IMR-90 (cell line): ENCODE measurements around the gene PIKFYVE. TPM values are rescaled to one million over a fixed set of nuclear protein-coding genes. Genes with fewer than 3 reads are reported as not detected.
A peak's percentile ranks its signal among the peaks of the same experiment; 100 is the strongest.

Experiments
- ATAC-seq: fragments of 200-7000 bp; cut with Tn5 transposase; 2 replicates; pipeline ENCODE4 v1.9.1; 2020; ENCODE audit warnings: low read depth, mild to moderate bottlenecking, moderate library complexity
- BruUV-seq: library from RNA; stranded (reverse); fragments of 400-500 nt; replicated peaks from 2 replicates; lab custom pipeline; 2021; lab: Mats Ljungman, UMichigan
- CTCF ChIA-PET: fragments of 300-600 bp; formaldehyde crosslinking; extraction: SDS; loops from one replicate; lab custom pipeline; 2021; ENCODE audit warnings: antibody characterized with exemption; lab: Yijun Ruan, JAX
- POLR2A ChIA-PET: fragments of 300-600 bp; sonication (Branson Sonifier 250); formaldehyde crosslinking; loops from one replicate; lab custom pipeline; 2022; ENCODE audit warnings: antibody characterized with exemption; ENCODE audit not compliant: unreplicated experiment; lab: Charles Lee
- DNase-seq: peaks from one replicate; pipeline ENCODE4 v3.0.0; 2013
- H2AFZ ChIP-seq: replicated peaks from 2 replicates; pipeline ENCODE3; 2013; ENCODE audit warnings: low read length, mild to moderate bottlenecking; ENCODE audit not compliant: poor library complexity
- H2AK5ac ChIP-seq: 2 replicates; pipeline ENCODE4 v1.6.1; 2013; ENCODE audit warnings: low read depth, low read length, inconsistent platforms
- H2AK9ac ChIP-seq: replicated peaks from 2 replicates; pipeline ENCODE3; 2013; ENCODE audit warnings: mild to moderate bottlenecking, low read depth, low read length, moderate library complexity; ENCODE audit not compliant: poor library complexity
- H2BK120ac ChIP-seq: 2 replicates; pipeline ENCODE4 v1.6.1; 2013; ENCODE audit warnings: low read depth, low read length, inconsistent platforms
- H2BK15ac ChIP-seq: 3 replicates; pipeline ENCODE4 v1.6.1; 2013; ENCODE audit warnings: low read depth, low read length, inconsistent platforms
- H2BK20ac ChIP-seq: 2 replicates; pipeline ENCODE4 v1.6.1; 2013; ENCODE audit warnings: low read depth, mild to moderate bottlenecking, inconsistent platforms, low read length, moderate library complexity
- H2BK5ac ChIP-seq: 2 replicates; pipeline ENCODE4 v1.6.1; 2013; ENCODE audit warnings: mild to moderate bottlenecking, low read depth, low read length, inconsistent platforms; ENCODE audit not compliant: poor library complexity, severe bottlenecking
- H3K14ac ChIP-seq: replicated peaks from 2 replicates; pipeline ENCODE4 v1.6.1; 2013; ENCODE audit warnings: low read depth, low read length, inconsistent platforms
- H3K18ac ChIP-seq: 2 replicates; pipeline ENCODE4 v1.6.1; 2013; ENCODE audit warnings: low read depth, low read length, control low read depth
- H3K23ac ChIP-seq: 2 replicates; pipeline ENCODE4 v1.6.1; 2013; ENCODE audit warnings: low read depth, low read length, inconsistent platforms
- H3K27ac ChIP-seq: 2 replicates; pipeline ENCODE4 v1.5.1; 2013; ENCODE audit warnings: mild to moderate bottlenecking, control low read depth, low read length; ENCODE audit not compliant: insufficient read depth
- H3K27me3 ChIP-seq: 2 replicates; pipeline ENCODE4 v1.6.1; 2013; ENCODE audit warnings: low read length; ENCODE audit not compliant: control insufficient read depth, insufficient read depth
- H3K36me3 ChIP-seq: 2 replicates; pipeline ENCODE4 v1.6.1; 2013; ENCODE audit warnings: low read length, mixed read lengths; ENCODE audit not compliant: control insufficient read depth, insufficient read depth
- H3K4ac ChIP-seq: 2 replicates; pipeline ENCODE4 v1.6.1; 2013; ENCODE audit warnings: low read depth, low read length, inconsistent platforms
- H3K4me1 ChIP-seq: 2 replicates; pipeline ENCODE4 v1.6.1; 2013; ENCODE audit warnings: low read length, mixed read lengths; ENCODE audit not compliant: control insufficient read depth, insufficient read depth
- H3K4me2 ChIP-seq: 2 replicates; pipeline ENCODE4 v1.6.1; 2013; ENCODE audit warnings: low read depth, mild to moderate bottlenecking, control low read depth, low read length, moderate library complexity
- H3K4me3 ChIP-seq: 2 replicates; pipeline ENCODE4 v1.5.1; 2013; ENCODE audit warnings: low read depth, mild to moderate bottlenecking, control low read depth, low read length, moderate library complexity; ENCODE audit not compliant: insufficient read depth
- H3K56ac ChIP-seq: 2 replicates; pipeline ENCODE4 v1.6.1; 2013; ENCODE audit warnings: low read length, inconsistent platforms; ENCODE audit not compliant: insufficient read depth; ENCODE audit errors: extremely low read depth
- H3K79me1 ChIP-seq, 2 experiments: 2 replicates each; pipeline ENCODE4 v1.6.1; 2013; ENCODE audit warnings: low read length in 2 of 2, inconsistent platforms in 1 of 2, low read depth in 1 of 2
- H3K9ac ChIP-seq: 2 replicates; pipeline ENCODE4 v1.6.1; 2013; ENCODE audit warnings: low read depth, low read length, control low read depth
- H3K9me1 ChIP-seq: 2 replicates; pipeline ENCODE4 v1.6.1; 2013; ENCODE audit warnings: low read length, inconsistent platforms; ENCODE audit not compliant: insufficient read depth
- H3K9me3 ChIP-seq: 2 replicates; pipeline ENCODE4 v1.6.1; 2013; ENCODE audit warnings: low read length; ENCODE audit not compliant: control insufficient read depth, insufficient read depth
- H4K20me1 ChIP-seq: 2 replicates; pipeline ENCODE4 v1.6.1; 2013; ENCODE audit warnings: low read length, inconsistent platforms; ENCODE audit not compliant: insufficient read depth
- H4K5ac ChIP-seq: 2 replicates; pipeline ENCODE4 v1.6.1; 2013; ENCODE audit warnings: mild to moderate bottlenecking, low read depth, low read length, control low read depth
- H4K8ac ChIP-seq, 2 experiments: 2 replicates each; pipeline ENCODE4 v1.6.1; 2013; ENCODE audit warnings: low read depth in 2 of 2, low read length in 2 of 2, control low read depth in 1 of 2, inconsistent platforms in 1 of 2
- H4K91ac ChIP-seq: 2 replicates; pipeline ENCODE4 v1.6.1; 2013; ENCODE audit warnings: low read depth, low read length, inconsistent platforms; ENCODE audit not compliant: insufficient read depth
- MAFK ChIP-seq: IDR thresholded peaks from 2 replicates; pipeline ENCODE4 v1.6.1; 2012; ENCODE audit warnings: low read depth, low read length, improper control_type of control experiment
- WGBS, 2 experiments: methylation state at CpG; one replicate each; pipeline versions ENCODE4 v1.1.5 to v1.1.7; 2013; ENCODE audit warnings: missing lambda C conversion rate in 2 of 2; ENCODE audit not compliant: insufficient read length in 1 of 2; ENCODE audit errors: extremely low coverage in 2 of 2; 5-methylcytosine and 5-hydroxymethylcytosine counted together
- dilution Hi-C: fragments of 300-500 bp; cut with HindIII; formaldehyde crosslinking; loops from one replicate; pipeline ENCODE4 v1.14.3; 2018; ENCODE audit warnings: low sequenced_read_pairs; ENCODE audit not compliant: unreplicated experiment
- in situ Hi-C: fragments of 300-500 bp; cut with MboI; formaldehyde crosslinking; loops from 3 replicates; pipeline ENCODE4 v1.14.3; 2019; ENCODE audit warnings: low sequenced_read_pairs, inconsistent platforms, mixed read lengths
- intact Hi-C: fragments of 100-400 bp; cut with micrococcal nuclease; formaldehyde crosslinking; loops from 2 replicates; pipeline ENCODE4 v1.10.0; 2022
- polyA plus RNA-seq, 3 experiments: library from polyadenylated mRNA; depleted of rRNA; stranded (reverse); fragments of >200 nt; gene quantifications; 2 replicates each; pipeline ENCODE4 v1.2.3, GENCODE V29; 2012; ENCODE audit warnings: low replicate concordance in 1 of 3
- total RNA-seq: library from RNA; depleted of rRNA; stranded (reverse); fragments of >200 nt; gene quantifications from 2 replicates; pipeline ENCODE4 v1.2.3, GENCODE V29; 2012

PIKFYVE gene
- total and polyA plus RNA-seq, 2 of the 4 experiments (the other 2 are of a cell fraction), result 9.3 to 34.6 TPM

GRCh38 chr2:208253600-208254117, 12.4 kb upstream of the PIKFYVE start:
- POLR2A ChIA-PET, result interaction anchor here (0.6 kb wide), 1 partner anchor 1730 kb away, joined by 3 read pairs; no protein-coding TSS in a partner anchor
- TF ChIP-seq MAFK, result no peak
- no peak for ATAC-seq

More at GRCh38 chr2:208253600-208254117, 12.4 kb upstream of the PIKFYVE start:
- WGBS, 2 experiments, result 0% methylated on average over 2 of the region's 7 CpGs; no CpG with 5 or more reads in 1 of the 2 experiments
- Histone ChIP-seq H4K8ac (peak overlapping the region in 1 of 2 experiments; percentile 16; a peak in 2 of 4 replicates), H3K4ac (peak overlapping the region; percentile 59), H3K23ac (peak overlapping the region; percentile 76; the same call in 1 of the 2 replicates), H3K9me3 (no peaks in the 10 kb centered on the region), H3K9ac (peak overlapping the region; percentile 51), H3K27ac (peak overlapping the region; percentile 46), H2AK9ac (peak overlapping the region; percentile 67), H4K5ac (peak overlapping the region; percentile 14; the same call in 1 of the 2 replicates), H2AK5ac (no peak overlapping the region), H3K27me3 (no peaks in the 10 kb centered on the region), H2BK20ac (no peak overlapping the region), H2BK5ac (peak overlapping the region; percentile 22), H3K56ac (peak overlapping the region; percentile 45; the same call in 1 of the 2 replicates), H3K4me1 (peaks cover 4% of the 10 kb centered on the region), H3K14ac (peak overlapping the region; percentile 75), H3K79me1 (peaks cover 4 to 17% of the 10 kb centered on the region in 2 experiments; a peak in 3 of 4 replicates), H2AFZ (peak overlapping the region; percentile 91), H3K4me2 (peak overlapping the region; percentile 92), H3K18ac (peak overlapping the region; percentile 13; the same call in 1 of the 2 replicates), H4K20me1 (no peaks in the 10 kb centered on the region), H2BK120ac (no peak overlapping the region), H4K91ac (no peak overlapping the region), H3K4me3 (peak overlapping the region; percentile 75), H3K9me1 (peaks cover 5% of the 10 kb centered on the region; the same call in 1 of the 2 replicates), H3K36me3 (peaks cover 5% of the 10 kb centered on the region; the same call in 1 of the 2 replicates), H2BK15ac (no peak overlapping the region)
- in situ Hi-C loops, result loop anchor here (25.0 kb wide), 1 partner anchor 516 kb away; no protein-coding TSS in a partner anchor
- DNase-seq, result no peak
- BruUV-seq, result no TSS peak
- CTCF ChIA-PET, result interaction anchor here (0.9 to 2.4 kb wide), 3 partner anchors 11 to 78 kb away, joined by 4 to 11 read pairs (median 5); no protein-coding TSS in a partner anchor
- dilution Hi-C loops, result no loop called here
- intact Hi-C loops, result loop anchor here (2.0 kb wide), 1 partner anchor 507 kb away; no protein-coding TSS in a partner anchor
